Measurements from ENCODE around the gene PTPRT. TPM values are rescaled to one million over a fixed set of nuclear protein-coding genes. Genes with fewer than 3 reads are reported as not detected.

PTPRT gene
- total and polyA plus RNA-seq, 4 donors = 10.7 to 46.1 (median 32.0) TPM

GRCh38 chr20:42603655-42604054, 586.1 kb downstream of the PTPRT start:
- Histone ChIP-seq H3K27ac (ENCODE audit: low read depth, low read length) (no peak overlapping the region), H3K9me3 (ENCODE audit: control insufficient read depth, insufficient read depth, low read length) (no peaks in the 10 kb centered on the region), H3K4me3 (ENCODE audit: low read depth, low read length) (no peak overlapping the region), H3K36me3 (ENCODE audit: control insufficient read depth, insufficient read depth, low read length) (no peaks in the 10 kb centered on the region), H3K4me1 (ENCODE audit: control insufficient read depth, insufficient read depth, low read length) (no peaks in the 10 kb centered on the region), H3K27me3 (ENCODE audit: control insufficient read depth, insufficient read depth, low read length) (no peaks in the 10 kb centered on the region)
- WGBS (ENCODE audit: insufficient coverage) = 100% methylated on average over 1 of the region's 4 CpGs
- no peak for DNase-seq (ENCODE audit: low read depth in 4 of 6, low spot score in 6 of 6)

- no peak overlapping the region for H3K4me3 ChIP-seq (ENCODE audit: low read depth, low read length)
- no peak overlapping the region for H3K27ac ChIP-seq (ENCODE audit: low read depth, low read length)
- H3K27me3 ChIP-seq (ENCODE audit: control insufficient read depth, insufficient read depth, low read length) = no peaks in the 10 kb centered on the region
- H3K9me3 ChIP-seq (ENCODE audit: control insufficient read depth, insufficient read depth, low read length) = no peaks in the 10 kb centered on the region
- H3K4me1 ChIP-seq (ENCODE audit: control insufficient read depth, insufficient read depth, low read length) = no peaks in the 10 kb centered on the region
- H3K36me3 ChIP-seq (ENCODE audit: control insufficient read depth, insufficient read depth, low read length) = no peaks in the 10 kb centered on the region
- DNase-seq (ENCODE audit: low read depth in 4 of 6, low spot score in 6 of 6) = no peak
- 78% methylated on average over 5 of the region's 5 CpGs for WGBS (ENCODE audit: insufficient coverage)
These were observed 591.1 kb downstream of the PTPRT start for GRCh38 chr20:42598581-42598980.

- H3K27me3 ChIP-seq (ENCODE audit: control insufficient read depth, insufficient read depth, low read length) = no peaks in the 10 kb centered on the region
- H3K9me3 ChIP-seq (ENCODE audit: control insufficient read depth, insufficient read depth, low read length) = no peaks in the 10 kb centered on the region
- no peak for DNase-seq (ENCODE audit: low read depth in 4 of 6, low spot score in 6 of 6)
- no peaks in the 10 kb centered on the region for H3K36me3 ChIP-seq (ENCODE audit: control insufficient read depth, insufficient read depth, low read length)
- H3K27ac ChIP-seq (ENCODE audit: low read depth, low read length) = no peak overlapping the region
- H3K4me3 ChIP-seq (ENCODE audit: low read depth, low read length) = no peak overlapping the region
- 57% methylated on average over 1 of the region's 1 CpG for WGBS (ENCODE audit: insufficient coverage)
- no peaks in the 10 kb centered on the region for H3K4me1 ChIP-seq (ENCODE audit: control insufficient read depth, insufficient read depth, low read length)
These were observed 594.1 kb downstream of the PTPRT start for GRCh38 chr20:42595625-42596024.

DNA sequence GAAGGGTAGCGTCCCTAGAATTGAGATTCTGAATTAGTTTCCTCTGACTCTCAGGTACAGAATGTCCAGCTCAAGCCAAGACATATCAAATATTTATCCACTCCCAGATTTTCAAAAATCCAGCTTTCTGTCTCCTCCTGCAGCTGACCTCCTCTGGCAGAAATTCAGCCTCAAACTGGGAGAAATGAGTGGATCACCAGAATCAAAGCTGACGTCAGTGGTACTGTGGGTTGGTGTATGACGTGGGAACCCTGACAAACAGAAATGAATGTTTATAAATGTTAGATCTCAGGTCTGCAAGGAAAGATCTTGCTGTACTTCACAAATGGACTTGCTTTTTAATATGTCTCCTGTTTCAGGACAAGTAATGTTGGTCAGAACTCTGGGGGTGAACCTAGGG, 595.0 kb downstream of the PTPRT start:
- Histone ChIP-seq H3K27me3 (ENCODE audit: control insufficient read depth, insufficient read depth, low read length) (no peaks in the 10 kb centered on the region), H3K4me1 (ENCODE audit: control insufficient read depth, insufficient read depth, low read length) (no peaks in the 10 kb centered on the region), H3K4me3 (ENCODE audit: low read depth, low read length) (no peak overlapping the region), H3K36me3 (ENCODE audit: control insufficient read depth, insufficient read depth, low read length) (no peaks in the 10 kb centered on the region), H3K9me3 (ENCODE audit: control insufficient read depth, insufficient read depth, low read length) (no peaks in the 10 kb centered on the region), H3K27ac (ENCODE audit: low read depth, low read length) (no peak overlapping the region)
- WGBS (ENCODE audit: insufficient coverage) = 100% methylated on average over 3 of the region's 3 CpGs
- no peak for DNase-seq (ENCODE audit: low read depth in 4 of 6, low spot score in 6 of 6)

DNA sequence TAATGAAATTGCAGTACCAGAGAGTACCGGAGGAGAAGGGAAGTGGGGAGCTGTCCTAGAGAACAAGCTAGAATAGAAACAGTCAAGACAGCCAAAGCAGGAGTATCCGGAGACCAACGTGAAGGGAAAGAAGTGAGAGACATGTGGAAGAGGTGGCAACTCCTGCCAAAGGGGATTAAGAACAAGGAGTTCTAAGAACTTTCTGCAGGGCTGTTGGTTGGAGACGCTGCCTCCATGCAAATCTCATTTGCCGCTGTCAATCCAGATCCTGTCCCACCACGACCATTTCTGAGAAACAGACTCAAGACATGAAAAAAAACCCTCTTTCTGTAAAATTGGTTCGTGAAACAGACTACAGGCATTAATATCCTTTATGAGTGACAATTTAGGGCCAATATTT, 595.7 kb downstream of the PTPRT start:
- Histone ChIP-seq H3K27me3 (ENCODE audit: control insufficient read depth, insufficient read depth, low read length) (no peaks in the 10 kb centered on the region), H3K4me1 (ENCODE audit: control insufficient read depth, insufficient read depth, low read length) (no peaks in the 10 kb centered on the region), H3K36me3 (ENCODE audit: control insufficient read depth, insufficient read depth, low read length) (no peaks in the 10 kb centered on the region), H3K9me3 (ENCODE audit: control insufficient read depth, insufficient read depth, low read length) (no peaks in the 10 kb centered on the region), H3K27ac (ENCODE audit: low read depth, low read length) (no peak overlapping the region), H3K4me3 (ENCODE audit: low read depth, low read length) (no peak overlapping the region)
- WGBS (ENCODE audit: insufficient coverage) = 86% methylated on average over 6 of the region's 7 CpGs
- no peak for DNase-seq (ENCODE audit: low read depth in 4 of 6, low spot score in 6 of 6)

- Histone ChIP-seq H3K9me3 (ENCODE audit: control insufficient read depth, insufficient read depth, low read length) (no peaks in the 10 kb centered on the region), H3K4me1 (ENCODE audit: control insufficient read depth, insufficient read depth, low read length) (no peaks in the 10 kb centered on the region), H3K27me3 (ENCODE audit: control insufficient read depth, insufficient read depth, low read length) (no peaks in the 10 kb centered on the region), H3K27ac (ENCODE audit: low read depth, low read length) (no peak overlapping the region), H3K4me3 (ENCODE audit: low read depth, low read length) (no peak overlapping the region), H3K36me3 (ENCODE audit: control insufficient read depth, insufficient read depth, low read length) (no peaks in the 10 kb centered on the region)
- 50% methylated on average over 1 of the region's 2 CpGs for WGBS (ENCODE audit: insufficient coverage)
- DNase-seq (ENCODE audit: low read depth in 4 of 6, low spot score in 6 of 6) = no peak
These were observed 599.6 kb downstream of the PTPRT start for GRCh38 chr20:42589976-42590639.

- WGBS (ENCODE audit: insufficient coverage) = no CpG with 5 or more reads among the region's 2 CpGs
- no peaks in the 10 kb centered on the region for H3K9me3 ChIP-seq (ENCODE audit: control insufficient read depth, insufficient read depth, low read length)
- H3K4me3 ChIP-seq (ENCODE audit: low read depth, low read length) = no peak overlapping the region
- no peak for DNase-seq (ENCODE audit: low read depth in 4 of 6, low spot score in 6 of 6)
- no peaks in the 10 kb centered on the region for H3K4me1 ChIP-seq (ENCODE audit: control insufficient read depth, insufficient read depth, low read length)
- no peaks in the 10 kb centered on the region for H3K27me3 ChIP-seq (ENCODE audit: control insufficient read depth, insufficient read depth, low read length)
- no peaks in the 10 kb centered on the region for H3K36me3 ChIP-seq (ENCODE audit: control insufficient read depth, insufficient read depth, low read length)
- no peak overlapping the region for H3K27ac ChIP-seq (ENCODE audit: low read depth, low read length)
These were observed 600.9 kb downstream of the PTPRT start for GRCh38 chr20:42588847-42589246.

DNA sequence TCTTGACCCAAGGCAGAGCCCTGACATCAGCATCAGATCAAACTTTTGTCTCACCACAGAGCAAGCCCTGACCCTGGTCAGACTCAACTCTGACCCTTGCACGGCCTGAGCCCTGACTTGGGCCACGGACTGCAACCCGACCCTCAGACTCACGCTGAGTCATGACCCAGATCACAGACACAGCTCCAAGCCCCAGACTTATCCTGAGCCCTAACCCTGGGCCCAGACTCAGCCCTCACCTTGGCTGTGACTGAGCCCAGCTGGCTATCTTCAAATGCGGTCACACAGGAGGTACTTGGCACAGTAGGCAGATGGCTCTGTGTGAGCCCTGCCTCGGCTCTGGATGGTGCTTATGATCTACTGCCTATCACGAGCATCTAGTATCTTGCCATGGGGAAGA, 602.3 kb downstream of the PTPRT start:
- no peaks in the 10 kb centered on the region for H3K9me3 ChIP-seq (ENCODE audit: control insufficient read depth, insufficient read depth, low read length)
- no peak for DNase-seq (ENCODE audit: low read depth in 4 of 6, low spot score in 6 of 6)
- no peaks in the 10 kb centered on the region for H3K36me3 ChIP-seq (ENCODE audit: control insufficient read depth, insufficient read depth, low read length)
- no peak overlapping the region for H3K27ac ChIP-seq (ENCODE audit: low read depth, low read length)
- H3K4me1 ChIP-seq (ENCODE audit: control insufficient read depth, insufficient read depth, low read length) = no peaks in the 10 kb centered on the region
- no peaks in the 10 kb centered on the region for H3K27me3 ChIP-seq (ENCODE audit: control insufficient read depth, insufficient read depth, low read length)
- no peak overlapping the region for H3K4me3 ChIP-seq (ENCODE audit: low read depth, low read length)
- 71% methylated on average over 7 of the region's 7 CpGs for WGBS (ENCODE audit: insufficient coverage)

- Histone ChIP-seq H3K27ac (ENCODE audit: low read depth, low read length) (no peak overlapping the region), H3K27me3 (ENCODE audit: control insufficient read depth, insufficient read depth, low read length) (no peaks in the 10 kb centered on the region), H3K36me3 (ENCODE audit: control insufficient read depth, insufficient read depth, low read length) (no peaks in the 10 kb centered on the region), H3K4me3 (ENCODE audit: low read depth, low read length) (no peak overlapping the region), H3K9me3 (ENCODE audit: control insufficient read depth, insufficient read depth, low read length) (no peaks in the 10 kb centered on the region), H3K4me1 (ENCODE audit: control insufficient read depth, insufficient read depth, low read length) (peaks cover 3% of the 10 kb centered on the region)
- DNase-seq (ENCODE audit: low read depth in 4 of 6, low spot score in 6 of 6) = peak in 1 of 6 donors; percentile 59
- no CpG with 5 or more reads among the region's 3 CpGs for WGBS (ENCODE audit: insufficient coverage)
These were observed 608.4 kb downstream of the PTPRT start for GRCh38 chr20:42581311-42581710.

- peaks cover 3% of the 10 kb centered on the region for H3K9me3 ChIP-seq (ENCODE audit: control insufficient read depth, insufficient read depth, low read length)
- H3K36me3 ChIP-seq (ENCODE audit: control insufficient read depth, insufficient read depth, low read length) = no peaks in the 10 kb centered on the region
- no peak overlapping the region for H3K27ac ChIP-seq (ENCODE audit: low read depth, low read length)
- peak in 1 of 6 donors; percentile 48 for DNase-seq (ENCODE audit: low read depth in 4 of 6, low spot score in 6 of 6)
- H3K27me3 ChIP-seq (ENCODE audit: control insufficient read depth, insufficient read depth, low read length) = no peaks in the 10 kb centered on the region
- no peak overlapping the region for H3K4me3 ChIP-seq (ENCODE audit: low read depth, low read length)
- no peaks in the 10 kb centered on the region for H3K4me1 ChIP-seq (ENCODE audit: control insufficient read depth, insufficient read depth, low read length)
- WGBS (ENCODE audit: insufficient coverage) = 45% methylated on average over 7 of the region's 7 CpGs
These were observed 613.5 kb downstream of the PTPRT start for GRCh38 chr20:42576167-42576566.

Measured in spinal cord (tissue), 10 donors.